ENCODE results near the gene SH3RF3.

The SH3RF3 gene

GRCh38 chr2:109383505-109384307 lies 254.7 kb downstream of the SH3RF3 start:
- DNase-seq, result no peak

GRCh38 chr2:109384308-109385271 lies 255.6 kb downstream of the SH3RF3 start:
- DNase-seq, result no peak

GRCh38 chr2:109385506-109385905 lies 256.5 kb downstream of the SH3RF3 start:
- no peak for DNase-seq

GRCh38 chr2:109386004-109386695 lies 257.1 kb downstream of the SH3RF3 start:
- no peak for DNase-seq

GRCh38 chr2:109387221-109387735 lies 258.3 kb downstream of the SH3RF3 start:
- DNase-seq, result no peak

GRCh38 chr2:109387778-109388469 lies 258.9 kb downstream of the SH3RF3 start:
- no peak for DNase-seq

GRCh38 chr2:109391243-109391642 lies 262.2 kb downstream of the SH3RF3 start:
- DNase-seq, result no peak

- no peak for DNase-seq
Observed at GRCh38 chr2:109392140-109392539, 263.1 kb downstream of the SH3RF3 start.

GRCh38 chr2:109392816-109393661 lies 264.0 kb downstream of the SH3RF3 start:
- no peak for DNase-seq

- DNase-seq, result no peak
Observed at GRCh38 chr2:109393662-109393972, 264.6 kb downstream of the SH3RF3 start.

- DNase-seq, result no peak
Observed at GRCh38 chr2:109395494-109396201, 266.6 kb downstream of the SH3RF3 start.

- DNase-seq, result no peak
Observed at GRCh38 chr2:109396202-109397180, 267.5 kb downstream of the SH3RF3 start.

- no peak for DNase-seq
Observed at GRCh38 chr2:109397893-109398292, 268.9 kb downstream of the SH3RF3 start.

- DNase-seq, result no peak
Observed at GRCh38 chr2:109398366-109399015, 269.5 kb downstream of the SH3RF3 start.

GRCh38 chr2:109399066-109399465 lies 270.1 kb downstream of the SH3RF3 start:
- DNase-seq, result no peak

- no peak for DNase-seq
Observed at GRCh38 chr2:109400102-109400501, 271.1 kb downstream of the SH3RF3 start.

- DNase-seq, result no peak
Observed at GRCh38 chr2:109401370-109401769, 272.4 kb downstream of the SH3RF3 start.

GRCh38 chr2:109402180-109402579 lies 273.2 kb downstream of the SH3RF3 start:
- no peak for DNase-seq

Data from NCI-H2081 treated with DMSO at 0.1 percent for 48 hours (cell line).